B cell (primary cell): ENCODE data around the gene GPR137B. TPM values are rescaled to one million over a fixed set of nuclear protein-coding genes. Genes with fewer than 3 reads are reported as not detected.

ENCODE experiments used
- ATAC-seq: fragments of 200-7000 bp; cut with Tn5 transposase; one replicate; pipeline ENCODE4 v1.10.0; 2021; ENCODE audit warnings: low read depth, mild to moderate bottlenecking, moderate number of reproducible peaks, moderate library complexity
- CTCF ChIA-PET: fragments of 350-600 bp; sonication (Branson Sonifier 250); formaldehyde crosslinking; loops from one replicate; lab custom pipeline; 2021; ENCODE audit warnings: antibody characterized with exemption, inconsistent platforms; lab: Charles Lee
- POLR2A ChIA-PET: fragments of 350-600 bp; sonication (Branson Sonifier 250); formaldehyde crosslinking; loops from one replicate; lab custom pipeline; 2021; ENCODE audit warnings: antibody characterized with exemption; lab: Charles Lee
- DNase-seq: peaks from one replicate; pipeline ENCODE4 v3.0.0; 2013
- H2AFZ ChIP-seq: 2 replicates; pipeline ENCODE4 v1.6.1; 2012; ENCODE audit warnings: mild to moderate bottlenecking, low read depth, low read length; ENCODE audit not compliant: insufficient read depth, poor library complexity, severe bottlenecking
- H3K27ac ChIP-seq, 2 donors: 1 replicate in 1 of 2; 2 replicates in 1 of 2; pipeline ENCODE4 v1.5.1; 2012 to 2013; ENCODE audit warnings: low read length in 2 of 2, mild to moderate bottlenecking in 2 of 2, moderate library complexity in 1 of 2
- H3K27me3 ChIP-seq, 4 experiments: fragments of 200-600 bp in 1 of 4; sonication (generic) in 1 of 4; replicated peaks in 1 of 4; 1 replicate in 2 of 4; 2 replicates in 2 of 4; pipeline versions ENCODE4 v1.6.1 to v1.7.0; 2013 to 2016; ENCODE audit warnings: low read length in 3 of 4, mild to moderate bottlenecking in 2 of 4, mixed read lengths in 1 of 4, moderate library complexity in 1 of 4; ENCODE audit not compliant: insufficient read depth in 4 of 4, control insufficient read depth in 3 of 4; ENCODE audit errors: control extremely low read depth in 1 of 4
- H3K36me3 ChIP-seq, 2 experiments: replicated peaks in 1 of 2; 1 replicate in 1 of 2; 2 replicates in 1 of 2; pipeline versions ENCODE4 v1.6.1 to v1.7.1; 2013; ENCODE audit warnings: low read length in 1 of 2; ENCODE audit not compliant: insufficient read depth in 2 of 2, control insufficient read depth in 1 of 2; ENCODE audit errors: control extremely low read depth in 1 of 2, extremely low read depth in 1 of 2
- H3K4me1 ChIP-seq, 2 donors: fragments of 200-600 bp in 1 of 2; sonication (generic) in 1 of 2; 1 replicate in 1 of 2; 2 replicates in 1 of 2; pipeline versions ENCODE4 v1.5.1 to v1.6.1; 2013 to 2017; ENCODE audit warnings: low read length in 2 of 2; ENCODE audit not compliant: control insufficient read depth in 2 of 2, insufficient read depth in 2 of 2
- H3K4me2 ChIP-seq: replicated peaks from 2 replicates; pipeline ENCODE3; 2012; ENCODE audit warnings: mild to moderate bottlenecking, low read depth, low read length; ENCODE audit not compliant: poor library complexity, severe bottlenecking
- H3K4me3 ChIP-seq, 5 experiments: fragments of 200-600 bp in 1 of 5; sonication (generic) in 1 of 5; 1 replicate in 3 of 5; 2 replicates in 2 of 5; pipeline versions ENCODE4 v1.5.1 to v1.7.0; 2011 to 2016; ENCODE audit warnings: low read length in 4 of 5, mild to moderate bottlenecking in 4 of 5, low read depth in 2 of 5, control low read depth in 1 of 5, moderate library complexity in 1 of 5; ENCODE audit not compliant: insufficient read depth in 1 of 5; ENCODE audit errors: control extremely low read depth in 1 of 5, extremely low read depth in 1 of 5
- H3K79me2 ChIP-seq: fragments of 200-600 bp; sonication (generic); one replicate; pipeline ENCODE4 v1.6.0; 2016; ENCODE audit warnings: low read length; ENCODE audit not compliant: control insufficient read depth, insufficient read depth
- H3K9ac ChIP-seq: fragments of 200-600 bp; sonication (generic); 2 replicates; pipeline ENCODE4 v1.6.1; 2017; ENCODE audit warnings: mild to moderate bottlenecking, low read length, moderate library complexity
- H3K9me3 ChIP-seq, 3 donors: one replicate each; pipeline versions ENCODE4 v1.6.1 to v1.7.1; 2013; ENCODE audit warnings: low read length in 2 of 3; ENCODE audit not compliant: control insufficient read depth in 2 of 3, insufficient read depth in 1 of 3; ENCODE audit errors: control extremely low read depth in 1 of 3
- H4K20me1 ChIP-seq: 2 replicates; pipeline ENCODE4 v1.6.0; 2012; ENCODE audit warnings: mild to moderate bottlenecking, low read length; ENCODE audit not compliant: insufficient read depth, control insufficient read depth, poor library complexity, severe bottlenecking
- H3K27ac Mint-ChIP-seq: one replicate; pipeline ENCODE4 v1.8.0; 2021; ENCODE audit warnings: mixed read lengths
- H3K27me3 Mint-ChIP-seq: one replicate; pipeline ENCODE4 v1.8.0; 2021; ENCODE audit warnings: mixed read lengths
- H3K4me1 Mint-ChIP-seq: one replicate; pipeline ENCODE4 v1.8.0; 2021; ENCODE audit warnings: mixed read lengths
- H3K4me3 Mint-ChIP-seq: one replicate; pipeline ENCODE4 v1.8.0; 2021; ENCODE audit warnings: mixed read lengths
- H3K9me3 Mint-ChIP-seq: one replicate; pipeline ENCODE4 v1.8.0; 2022; ENCODE audit warnings: mixed read lengths; ENCODE audit not compliant: insufficient read depth
- CTCF ChIP-seq: fragments of 200-600 bp; IDR thresholded peaks from one replicate; pipeline ENCODE4 v1.8.0; 2022; ENCODE audit warnings: antibody characterized with exemption, mild to moderate bottlenecking
- EZH2 ChIP-seq: IDR thresholded peaks from 2 replicates; pipeline ENCODE4 v1.6.1; 2012; ENCODE audit warnings: borderline replicate concordance, low read depth, mild to moderate bottlenecking, moderate library complexity, low read length; ENCODE audit not compliant: insufficient read depth, poor library complexity, severe bottlenecking
- WGBS: methylation state at CpG from one replicate; pipeline ENCODE4 v1.1.5; 2013; ENCODE audit warnings: missing lambda C conversion rate; ENCODE audit not compliant: insufficient coverage; 5-methylcytosine and 5-hydroxymethylcytosine counted together
- intact Hi-C: fragments of 100-400 bp; cut with micrococcal nuclease; formaldehyde crosslinking; loops from one replicate; pipeline ENCODE4 v1.10.0; 2022
- polyA plus RNA-seq: library from polyadenylated mRNA; depleted of rRNA; stranded (reverse); fragments of >200 nt; gene quantifications from 2 replicates; pipeline ENCODE4 v1.2.3, GENCODE V29; 2012
- total RNA-seq, 2 donors: library from RNA; stranded (reverse); fragments of 120-200 nt in 1 of 2; gene quantifications; 1 replicate in 1 of 2; 2 replicates in 1 of 2; pipeline versions ENCODE4 v1.2.3 to v1.2.4, GENCODE V29; 2013 to 2022

The GPR137B gene
- total and polyA plus RNA-seq, 2 donors (not counting 1 experiment from before 2014, with no cell fraction given): 1.5 to 11.8 TPM

GRCh38 chr1:236206548-236206947 is 64.2 kb downstream of the GPR137B start:
- H2AFZ ChIP-seq: no peak overlapping the region

GRCh38 chr1:236207121-236207520 is 64.8 kb downstream of the GPR137B start:
- CTCF ChIA-PET: no interaction called here
- Histone ChIP-seq H3K27ac (no peak overlapping the region), H3K9me3 (peaks cover 0 to 6% (median 5%) of the 10 kb centered on the region in 3 donors), H4K20me1 (no peaks in the 10 kb centered on the region), H3K79me2 (no peaks in the 10 kb centered on the region), H3K4me2 (no peak overlapping the region), H3K27me3 (no peaks in the 10 kb centered on the region), H3K36me3 (peaks cover 0 to 2% of the 10 kb centered on the region in 2 experiments), H3K4me3 (no peak overlapping the region), H2AFZ (no peak overlapping the region), H3K9ac (no peak overlapping the region), H3K4me1 (no peaks in the 10 kb centered on the region)
- intact Hi-C loops: no loop called here
- 100% methylated on average over 4 of the region's 5 CpGs for WGBS
- POLR2A ChIA-PET: no interaction called here
- Mint-ChIP-seq H3K27me3 (no peaks in the 10 kb centered on the region), H3K4me3 (no peak overlapping the region), H3K4me1 (no peaks in the 10 kb centered on the region), H3K9me3 (no peaks in the 10 kb centered on the region), H3K27ac (no peak overlapping the region)
- DNase-seq: no peak
- TF ChIP-seq EZH2: no peak
- TF ChIP-seq CTCF: no peak
- no peak for ATAC-seq

More at GRCh38 chr1:236206548-236206947, 64.2 kb downstream of the GPR137B start:
- Histone ChIP-seq H4K20me1 (no peaks in the 10 kb centered on the region), H3K27me3 (no peaks in the 10 kb centered on the region), H3K4me2 (no peak overlapping the region), H3K4me1 (no peaks in the 10 kb centered on the region), H3K79me2 (no peaks in the 10 kb centered on the region), H3K9me3 (peaks cover 0 to 11% (median 11%) of the 10 kb centered on the region in 3 donors), H3K36me3 (peaks cover 0 to 2% of the 10 kb centered on the region in 2 experiments), H3K4me3 (no peak overlapping the region), H3K27ac (no peak overlapping the region), H3K9ac (no peak overlapping the region)
- H3K4me3 Mint-ChIP-seq: no peak overlapping the region
- ATAC-seq: no peak
- no peak overlapping the region for H3K27ac Mint-ChIP-seq
- ChIA-PET POLR2A (no interaction called here), CTCF (no interaction called here)
- no peaks in the 10 kb centered on the region for H3K4me1 Mint-ChIP-seq
- H3K9me3 Mint-ChIP-seq: no peaks in the 10 kb centered on the region
- H3K27me3 Mint-ChIP-seq: no peaks in the 10 kb centered on the region
- intact Hi-C loops: no loop called here
- WGBS: 100% methylated on average over 3 of the region's 4 CpGs
- no peak for TF ChIP-seq CTCF
- no peak for TF ChIP-seq EZH2
- no peak for DNase-seq
